IMR-90 (cell line): ENCODE results near the gene RBM10. TPM values are rescaled to one million over a fixed set of nuclear protein-coding genes. Genes with fewer than 3 reads are reported as not detected.

ENCODE experiments used
- ATAC-seq: fragments of 200-7000 bp; cut with Tn5 transposase; 2 replicates; pipeline ENCODE4 v1.9.1; 2020; ENCODE audit warnings: low read depth, mild to moderate bottlenecking, moderate library complexity
- BruUV-seq: library from RNA; stranded (reverse); fragments of 400-500 nt; replicated peaks from 2 replicates; lab custom pipeline; 2021; lab: Mats Ljungman, UMichigan
- CTCF ChIA-PET: fragments of 300-600 bp; formaldehyde crosslinking; extraction: SDS; loops from one replicate; lab custom pipeline; 2021; ENCODE audit warnings: antibody characterized with exemption; lab: Yijun Ruan, JAX
- POLR2A ChIA-PET: fragments of 300-600 bp; sonication (Branson Sonifier 250); formaldehyde crosslinking; loops from one replicate; lab custom pipeline; 2022; ENCODE audit warnings: antibody characterized with exemption; ENCODE audit not compliant: unreplicated experiment; lab: Charles Lee
- DNase-seq: peaks from one replicate; pipeline ENCODE4 v3.0.0; 2013
- H2AFZ ChIP-seq: replicated peaks from 2 replicates; pipeline ENCODE3; 2013; ENCODE audit warnings: low read length, mild to moderate bottlenecking; ENCODE audit not compliant: poor library complexity
- H2AK5ac ChIP-seq: 2 replicates; pipeline ENCODE4 v1.6.1; 2013; ENCODE audit warnings: low read depth, low read length, inconsistent platforms
- H2AK9ac ChIP-seq: replicated peaks from 2 replicates; pipeline ENCODE3; 2013; ENCODE audit warnings: mild to moderate bottlenecking, low read depth, low read length, moderate library complexity; ENCODE audit not compliant: poor library complexity
- H2BK120ac ChIP-seq: 2 replicates; pipeline ENCODE4 v1.6.1; 2013; ENCODE audit warnings: low read depth, low read length, inconsistent platforms
- H2BK15ac ChIP-seq: 3 replicates; pipeline ENCODE4 v1.6.1; 2013; ENCODE audit warnings: low read depth, low read length, inconsistent platforms
- H2BK20ac ChIP-seq: 2 replicates; pipeline ENCODE4 v1.6.1; 2013; ENCODE audit warnings: low read depth, mild to moderate bottlenecking, inconsistent platforms, low read length, moderate library complexity
- H2BK5ac ChIP-seq: 2 replicates; pipeline ENCODE4 v1.6.1; 2013; ENCODE audit warnings: mild to moderate bottlenecking, low read depth, low read length, inconsistent platforms; ENCODE audit not compliant: poor library complexity, severe bottlenecking
- H3K14ac ChIP-seq: replicated peaks from 2 replicates; pipeline ENCODE4 v1.6.1; 2013; ENCODE audit warnings: low read depth, low read length, inconsistent platforms
- H3K18ac ChIP-seq: 2 replicates; pipeline ENCODE4 v1.6.1; 2013; ENCODE audit warnings: low read depth, low read length, control low read depth
- H3K23ac ChIP-seq: 2 replicates; pipeline ENCODE4 v1.6.1; 2013; ENCODE audit warnings: low read depth, low read length, inconsistent platforms
- H3K27ac ChIP-seq: 2 replicates; pipeline ENCODE4 v1.5.1; 2013; ENCODE audit warnings: mild to moderate bottlenecking, control low read depth, low read length; ENCODE audit not compliant: insufficient read depth
- H3K27me3 ChIP-seq: 2 replicates; pipeline ENCODE4 v1.6.1; 2013; ENCODE audit warnings: low read length; ENCODE audit not compliant: control insufficient read depth, insufficient read depth
- H3K36me3 ChIP-seq: 2 replicates; pipeline ENCODE4 v1.6.1; 2013; ENCODE audit warnings: low read length, mixed read lengths; ENCODE audit not compliant: control insufficient read depth, insufficient read depth
- H3K4ac ChIP-seq: 2 replicates; pipeline ENCODE4 v1.6.1; 2013; ENCODE audit warnings: low read depth, low read length, inconsistent platforms
- H3K4me1 ChIP-seq: 2 replicates; pipeline ENCODE4 v1.6.1; 2013; ENCODE audit warnings: low read length, mixed read lengths; ENCODE audit not compliant: control insufficient read depth, insufficient read depth
- H3K4me2 ChIP-seq: 2 replicates; pipeline ENCODE4 v1.6.1; 2013; ENCODE audit warnings: low read depth, mild to moderate bottlenecking, control low read depth, low read length, moderate library complexity
- H3K4me3 ChIP-seq: 2 replicates; pipeline ENCODE4 v1.5.1; 2013; ENCODE audit warnings: low read depth, mild to moderate bottlenecking, control low read depth, low read length, moderate library complexity; ENCODE audit not compliant: insufficient read depth
- H3K56ac ChIP-seq: 2 replicates; pipeline ENCODE4 v1.6.1; 2013; ENCODE audit warnings: low read length, inconsistent platforms; ENCODE audit not compliant: insufficient read depth; ENCODE audit errors: extremely low read depth
- H3K79me1 ChIP-seq, 2 experiments: 2 replicates each; pipeline ENCODE4 v1.6.1; 2013; ENCODE audit warnings: low read length in 2 of 2, inconsistent platforms in 1 of 2, low read depth in 1 of 2
- H3K9ac ChIP-seq: 2 replicates; pipeline ENCODE4 v1.6.1; 2013; ENCODE audit warnings: low read depth, low read length, control low read depth
- H3K9me1 ChIP-seq: 2 replicates; pipeline ENCODE4 v1.6.1; 2013; ENCODE audit warnings: low read length, inconsistent platforms; ENCODE audit not compliant: insufficient read depth
- H3K9me3 ChIP-seq: 2 replicates; pipeline ENCODE4 v1.6.1; 2013; ENCODE audit warnings: low read length; ENCODE audit not compliant: control insufficient read depth, insufficient read depth
- H4K20me1 ChIP-seq: 2 replicates; pipeline ENCODE4 v1.6.1; 2013; ENCODE audit warnings: low read length, inconsistent platforms; ENCODE audit not compliant: insufficient read depth
- H4K5ac ChIP-seq: 2 replicates; pipeline ENCODE4 v1.6.1; 2013; ENCODE audit warnings: mild to moderate bottlenecking, low read depth, low read length, control low read depth
- H4K8ac ChIP-seq, 2 experiments: 2 replicates each; pipeline ENCODE4 v1.6.1; 2013; ENCODE audit warnings: low read depth in 2 of 2, low read length in 2 of 2, control low read depth in 1 of 2, inconsistent platforms in 1 of 2
- H4K91ac ChIP-seq: 2 replicates; pipeline ENCODE4 v1.6.1; 2013; ENCODE audit warnings: low read depth, low read length, inconsistent platforms; ENCODE audit not compliant: insufficient read depth
- BHLHE40 ChIP-seq: fragments of 150-350 bp; IDR thresholded peaks from 2 replicates; pipeline ENCODE4 v1.6.1; 2016; ENCODE audit warnings: mild to moderate bottlenecking, low read depth, low read length
- CEBPB ChIP-seq: IDR thresholded peaks from 2 replicates; pipeline ENCODE4 v1.6.1; 2012; ENCODE audit warnings: low read depth, low read length, improper control_type of control experiment
- CHD1 ChIP-seq: IDR thresholded peaks from 2 replicates; pipeline ENCODE4 v1.6.1; 2012; ENCODE audit warnings: low read depth, low read length, improper control_type of control experiment
- CTCF ChIP-seq: conservative IDR thresholded peaks from 2 replicates; pipeline ENCODE4 v1.5.1; 2012; ENCODE audit warnings: mild to moderate bottlenecking, low read depth, low read length, improper control_type of control experiment
- MAFK ChIP-seq: IDR thresholded peaks from 2 replicates; pipeline ENCODE4 v1.6.1; 2012; ENCODE audit warnings: low read depth, low read length, improper control_type of control experiment
- MAZ ChIP-seq: IDR thresholded peaks from 2 replicates; pipeline ENCODE4 v1.6.1; 2012; ENCODE audit warnings: low read depth, mild to moderate bottlenecking, low read length, improper control_type of control experiment, moderate library complexity, borderline replicate concordance
- MXI1 ChIP-seq: IDR thresholded peaks from 2 replicates; pipeline ENCODE4 v1.6.1; 2012; ENCODE audit warnings: low read depth, mild to moderate bottlenecking, low read length, moderate library complexity, borderline replicate concordance
- NFE2L2 ChIP-seq: fragments of 150-350 bp; IDR thresholded peaks from 2 replicates; pipeline ENCODE4 v1.6.1; 2016; ENCODE audit warnings: low read depth, mild to moderate bottlenecking, low read length
- POLR2A ChIP-seq: IDR thresholded peaks from 2 replicates; pipeline ENCODE4 v1.6.1; 2012; ENCODE audit warnings: mild to moderate bottlenecking, low read depth, low read length
- RAD21 ChIP-seq: IDR thresholded peaks from 2 replicates; pipeline ENCODE4 v1.6.1; 2012; ENCODE audit warnings: low read length, improper control_type of control experiment
- RCOR1 ChIP-seq: IDR thresholded peaks from 2 replicates; pipeline ENCODE4 v1.6.1; 2012; ENCODE audit warnings: mild to moderate bottlenecking, low read length, improper control_type of control experiment; ENCODE audit not compliant: insufficient replicate concordance
- RFX5 ChIP-seq: IDR thresholded peaks from 2 replicates; pipeline ENCODE4 v1.8.0; 2012; ENCODE audit warnings: low read depth, mild to moderate bottlenecking, low read length, moderate library complexity
- SMC3 ChIP-seq: fragments of 150-350 bp; IDR thresholded peaks from 2 replicates; pipeline ENCODE4 v1.6.1; 2016; ENCODE audit warnings: low read depth, mild to moderate bottlenecking, antibody characterized with exemption, low read length, moderate library complexity
- USF2 ChIP-seq: fragments of 150-350 bp; IDR thresholded peaks from 2 replicates; pipeline ENCODE4 v1.6.1; 2017; ENCODE audit warnings: mild to moderate bottlenecking, antibody characterized with exemption, low read length, low read depth
- WGBS, 2 experiments: methylation state at CpG; one replicate each; pipeline versions ENCODE4 v1.1.5 to v1.1.7; 2013; ENCODE audit warnings: missing lambda C conversion rate in 2 of 2; ENCODE audit not compliant: insufficient read length in 1 of 2; ENCODE audit errors: extremely low coverage in 2 of 2; 5-methylcytosine and 5-hydroxymethylcytosine counted together
- dilution Hi-C: fragments of 300-500 bp; cut with HindIII; formaldehyde crosslinking; loops from one replicate; pipeline ENCODE4 v1.14.3; 2018; ENCODE audit warnings: low sequenced_read_pairs; ENCODE audit not compliant: unreplicated experiment
- in situ Hi-C: fragments of 300-500 bp; cut with MboI; formaldehyde crosslinking; loops from 3 replicates; pipeline ENCODE4 v1.14.3; 2019; ENCODE audit warnings: low sequenced_read_pairs, inconsistent platforms, mixed read lengths
- intact Hi-C: fragments of 100-400 bp; cut with micrococcal nuclease; formaldehyde crosslinking; loops from 2 replicates; pipeline ENCODE4 v1.10.0; 2022
- polyA plus RNA-seq, 3 experiments: library from polyadenylated mRNA; depleted of rRNA; stranded (reverse); fragments of >200 nt; gene quantifications; 2 replicates each; pipeline ENCODE4 v1.2.3, GENCODE V29; 2012; ENCODE audit warnings: low replicate concordance in 1 of 3
- total RNA-seq: library from RNA; depleted of rRNA; stranded (reverse); fragments of >200 nt; gene quantifications from 2 replicates; pipeline ENCODE4 v1.2.3, GENCODE V29; 2012
- TF ChIP-seq, protein P1 (sequence below): fragments of 150-350 bp; IDR thresholded peaks from 2 replicates; pipeline ENCODE4 v1.6.1; 2016; ENCODE audit warnings: low read depth, mild to moderate bottlenecking, low read length, moderate library complexity, borderline replicate concordance

The RBM10 gene
- total and polyA plus RNA-seq, 2 of the 4 experiments (the other 2 are of a cell fraction) = 33.4 to 36.0 TPM

GRCh38 chrX:47175588-47175980 is 30.6 kb downstream of the RBM10 start:
- no peak overlapping the region for H2BK15ac ChIP-seq
- ChIA-PET CTCF (no interaction called here), POLR2A (no interaction called here)
- H3K27me3 ChIP-seq = peaks cover 22% of the 10 kb centered on the region; the same call in 1 of the 2 replicates
- no peak for DNase-seq
- no peak overlapping the region for H3K14ac ChIP-seq
- H3K79me1 ChIP-seq = 0 out of 4 replicates have a peak, but pooled peaks cover 0 to 3% of the 10 kb centered on the region in 2 experiments
- no peak overlapping the region for H2BK20ac ChIP-seq
- no peak overlapping the region for H3K4me3 ChIP-seq
- no peaks in the 10 kb centered on the region for H3K4me1 ChIP-seq
- H2AFZ ChIP-seq = no peak overlapping the region
- no peaks in the 10 kb centered on the region for H4K20me1 ChIP-seq
- no peaks in the 10 kb centered on the region for H3K9me1 ChIP-seq
- H3K9ac ChIP-seq = no peak overlapping the region
- H3K4ac ChIP-seq = no peak overlapping the region
- no peak overlapping the region for H3K23ac ChIP-seq
- dilution Hi-C loops = no loop called here
- 73% methylated on average over 3 of the region's 12 CpGs; no CpG with 5 or more reads in 1 of the 2 experiments for WGBS, 2 experiments
- H2BK120ac ChIP-seq = no peak overlapping the region
- H3K36me3 ChIP-seq = peaks cover 51% of the 10 kb centered on the region
- no peak overlapping the region for H2BK5ac ChIP-seq
- no peak overlapping the region for H3K18ac ChIP-seq
- TF ChIP-seq USF2 (no peak), SMC3 (no peak), RCOR1 (no peak), MAFK (no peak), MXI1 (no peak), RFX5 (no peak), BHLHE40 (no peak), CHD1 (no peak), MAZ (no peak), CTCF (no peak), RAD21 (no peak), CEBPB (no peak), NFE2L2 (no peak), POLR2A (no peak)
- TF ChIP-seq, protein P1, sequence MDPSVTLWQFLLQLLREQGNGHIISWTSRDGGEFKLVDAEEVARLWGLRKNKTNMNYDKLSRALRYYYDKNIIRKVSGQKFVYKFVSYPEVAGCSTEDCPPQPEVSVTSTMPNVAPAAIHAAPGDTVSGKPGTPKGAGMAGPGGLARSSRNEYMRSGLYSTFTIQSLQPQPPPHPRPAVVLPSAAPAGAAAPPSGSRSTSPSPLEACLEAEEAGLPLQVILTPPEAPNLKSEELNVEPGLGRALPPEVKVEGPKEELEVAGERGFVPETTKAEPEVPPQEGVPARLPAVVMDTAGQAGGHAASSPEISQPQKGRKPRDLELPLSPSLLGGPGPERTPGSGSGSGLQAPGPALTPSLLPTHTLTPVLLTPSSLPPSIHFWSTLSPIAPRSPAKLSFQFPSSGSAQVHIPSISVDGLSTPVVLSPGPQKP = no peak
- in situ Hi-C loops = no loop called here
- H2AK9ac ChIP-seq = no peak overlapping the region
- no peak overlapping the region for H3K56ac ChIP-seq
- no peak overlapping the region for H3K4me2 ChIP-seq
- H3K9me3 ChIP-seq = no peaks in the 10 kb centered on the region
- H4K5ac ChIP-seq = no peak overlapping the region
- BruUV-seq = no TSS peak
- intact Hi-C loops = no loop called here
- H4K8ac ChIP-seq = no peak overlapping the region
- ATAC-seq = no peak
- no peak overlapping the region for H2AK5ac ChIP-seq
- H3K27ac ChIP-seq = no peak overlapping the region
- no peak overlapping the region for H4K91ac ChIP-seq
